GM12878 (cell line): ENCODE measurements around the gene POLD1. TPM values are rescaled to one million over a fixed set of nuclear protein-coding genes. Genes with fewer than 3 reads are reported as not detected.

Experiments
- ATAC-seq: fragments of 200-7000 bp; cut with Tn5 transposase; 3 replicates; pipeline ENCODE4 v1.9.1; 2020; ENCODE audit warnings: mild to moderate bottlenecking, moderate library complexity
- BruUV-seq: library from RNA; stranded (reverse); fragments of 400-500 nt; replicated peaks from 2 replicates; lab custom pipeline; 2021; lab: Mats Ljungman, UMichigan
- CTCF ChIA-PET: fragments of 300-600 bp; sonication (Branson Sonifier 250); formaldehyde crosslinking; extraction: SDS; loops from one replicate; lab custom pipeline; 2021; ENCODE audit warnings: inconsistent platforms; lab: Yijun Ruan, JAX
- POLR2A ChIA-PET: fragments of 350-600 bp; formaldehyde crosslinking; extraction: SDS; loops from one replicate; lab custom pipeline; 2021; ENCODE audit warnings: inconsistent platforms; lab: Charles Lee
- RAD21 ChIA-PET: fragments of 300-600 bp; sonication (Branson Sonifier 250); formaldehyde crosslinking; loops from one replicate; lab custom pipeline; 2023; ENCODE audit warnings: antibody characterized with exemption; ENCODE audit not compliant: unreplicated experiment; lab: Charles Lee
- SMC1A ChIA-PET: fragments of 300-600 bp; sonication (Branson Sonifier 250); formaldehyde crosslinking; loops from one replicate; lab custom pipeline; 2023; ENCODE audit not compliant: unreplicated experiment, uncharacterized antibody; lab: Charles Lee
- DNase-seq: peaks from one replicate; pipeline ENCODE4 v3.0.0-alpha.2; 2011; ENCODE audit warnings: low read depth, low spot score
- FAIRE-seq: peaks from 3 replicates; lab custom pipeline; 2011; peaks lifted over from hg19 to GRCh38; lab: Jason Lieb, UNC
- H2AFZ ChIP-seq: 2 replicates; pipeline ENCODE4 v1.6.0; 2011; ENCODE audit warnings: low read depth, low read length, control low read depth; ENCODE audit not compliant: control insufficient read depth
- H3K27ac ChIP-seq: 2 replicates; pipeline ENCODE4 v1.5.1; 2011; ENCODE audit warnings: control low read depth; ENCODE audit not compliant: control insufficient read depth, insufficient read depth
- H3K27me3 ChIP-seq, 2 experiments: replicated peaks in 1 of 2; 2 replicates each; pipeline versions ENCODE4 v1.6.0 to v1.6.1; 2011; ENCODE audit warnings: low read length in 1 of 2; ENCODE audit not compliant: control insufficient read depth in 2 of 2, insufficient read depth in 2 of 2
- H3K36me3 ChIP-seq, 2 experiments: 2 replicates each; pipeline ENCODE4 v1.5.1; 2011; ENCODE audit warnings: low read length in 1 of 2; ENCODE audit not compliant: control insufficient read depth in 2 of 2, insufficient read depth in 2 of 2
- H3K4me1 ChIP-seq: 2 replicates; pipeline ENCODE4 v1.6.1; 2011; ENCODE audit warnings: mild to moderate bottlenecking, low read length, moderate library complexity, mixed read lengths; ENCODE audit not compliant: control insufficient read depth, insufficient read depth
- H3K4me2 ChIP-seq: 2 replicates; pipeline ENCODE4 v1.6.0; 2011; ENCODE audit warnings: control low read depth; ENCODE audit not compliant: control insufficient read depth, insufficient read depth
- H3K4me3 ChIP-seq: fragments of 200-600 bp; sonication (generic); 2 replicates; pipeline ENCODE4 v1.5.1; 2016
- H3K79me2 ChIP-seq: 2 replicates; pipeline ENCODE4 v1.6.0; 2011; ENCODE audit warnings: low read length; ENCODE audit not compliant: control insufficient read depth, insufficient read depth
- H3K9ac ChIP-seq: 2 replicates; pipeline ENCODE4 v1.8.0; 2011; ENCODE audit warnings: low read length, control low read depth, mixed read lengths; ENCODE audit not compliant: control insufficient read depth, insufficient read depth
- H3K9me3 ChIP-seq: replicated peaks from 3 replicates; pipeline ENCODE4 v1.5.1; 2011; ENCODE audit warnings: mild to moderate bottlenecking, low read length; ENCODE audit not compliant: control insufficient read depth, insufficient read depth
- H4K20me1 ChIP-seq: 2 replicates; pipeline ENCODE4 v1.6.0; 2011; ENCODE audit not compliant: control insufficient read depth, insufficient read depth
- ELK1 ChIP-seq: IDR thresholded peaks from 2 replicates; pipeline ENCODE4 v1.6.1; 2012; ENCODE audit warnings: low read depth, low read length, improper control_type of control experiment
- PKNOX1 ChIP-seq: fragments of 450-650 bp; IDR thresholded peaks from 2 replicates; pipeline ENCODE4 v1.6.1; 2016; ENCODE audit warnings: mild to moderate bottlenecking
- PRDM15 ChIP-seq: fragments of 450-650 bp; formaldehyde crosslinking; IDR thresholded peaks from 2 replicates; pipeline ENCODE4 v1.4.0; 2020; ENCODE audit warnings: mild to moderate bottlenecking, moderate library complexity
- SIX5 ChIP-seq: IDR thresholded peaks from 2 replicates; pipeline ENCODE4 v1.6.1; 2011; ENCODE audit warnings: mild to moderate bottlenecking, low read depth, low read length, moderate library complexity; ENCODE audit not compliant: severe bottlenecking
- ZNF622 ChIP-seq: fragments of 450-650 bp; IDR thresholded peaks from 2 replicates; pipeline ENCODE4 v1.6.1; 2017; ENCODE audit warnings: mild to moderate bottlenecking, inconsistent platforms
- ZSCAN29 ChIP-seq: fragments of 450-650 bp; IDR thresholded peaks from 2 replicates; pipeline ENCODE4 v1.6.1; 2017; ENCODE audit warnings: mild to moderate bottlenecking, moderate library complexity
- WGBS: methylation state at CpG from one replicate; pipeline ENCODE4 v1.1.6; 2016; ENCODE audit warnings: low lambda C conversion rate; ENCODE audit not compliant: insufficient replicate concordance, insufficient coverage; ENCODE audit errors: missing lambda C conversion rate; 5-methylcytosine and 5-hydroxymethylcytosine counted together
- in situ Hi-C: fragments of 300-500 bp; cut with MboI; formaldehyde crosslinking; loops from 9 replicates; pipeline ENCODE4 v1.14.3; 2018; ENCODE audit warnings: mixed read lengths
- intact Hi-C: fragments of 100-400 bp; cut with micrococcal nuclease; formaldehyde crosslinking; loops from one replicate; pipeline ENCODE4 v1.14.2; 2022; ENCODE audit not compliant: unreplicated experiment
- polyA plus RNA-seq, 11 experiments: library from polyadenylated mRNA; depleted of rRNA in 4 of 11; unstranded in 6 of 11; stranded (reverse) in 5 of 11; fragments of >200 nt; fragmentation: Nextera tagmentation in 4 of 11; fragmentation: Illumina TruSeq in 1 of 11; extraction: Ambion mirVana in 4 of 11; extraction: Trizol in 1 of 11; gene quantifications; 1 replicate in 1 of 11; 2 replicates in 10 of 11; pipeline versions ENCODE4 v1.2.1 to v1.2.3, GENCODE V29; 2011 to 2016; ENCODE audit warnings: inconsistent platforms in 2 of 11, missing spikeins in 2 of 11, low read depth in 1 of 11
- total RNA-seq, 4 experiments: library from RNA; depleted of rRNA in 3 of 4; stranded (reverse); fragments of >200 nt in 3 of 4; fragmentation: Illumina TruSeq in 1 of 4; extraction: Trizol in 1 of 4; gene quantifications; 2 replicates each; pipeline versions ENCODE4 v1.2.1 to v1.2.3, GENCODE V29; 2013 to 2021

POLD1 gene
- total and polyA plus RNA-seq, 10 of the 15 experiments (the other 5 are each of a cell fraction or from before 2014, with no cell fraction given), result 0.76 to 165 (median 63.4) TPM

GRCh38 chr19:50413096-50413495 is 28.9 kb downstream of the POLD1 start:
- POLR2A ChIA-PET, result no interaction called here
- RAD21 ChIA-PET, result no interaction called here
- Histone ChIP-seq H3K36me3 (peaks cover 2 to 19% of the 10 kb centered on the region in 2 experiments; a peak in 2 of 4 replicates), H3K79me2 (no peaks in the 10 kb centered on the region; the same call in 1 of the 2 replicates), H3K27ac (no peak overlapping the region), H3K4me2 (no peak overlapping the region), H3K9ac (no peak overlapping the region), H4K20me1 (no peaks in the 10 kb centered on the region), H3K9me3 (no peaks in the 10 kb centered on the region), H2AFZ (no peak overlapping the region), H3K4me1 (peaks cover 32% of the 10 kb centered on the region), H3K4me3 (no peak overlapping the region), H3K27me3 (no peaks in the 10 kb centered on the region)
- intact Hi-C loops, result no loop called here
- WGBS, result 98% methylated on average over 13 of the region's 13 CpGs
- FAIRE-seq, result no peak
- SMC1A ChIA-PET, result no interaction called here
- CTCF ChIA-PET, result no interaction called here
- no peak for ATAC-seq
- DNase-seq, result no peak
- TF ChIP-seq PRDM15 (CRISPR knock-in tag), result no peak
- in situ Hi-C loops, result no loop called here
- no TSS peak for BruUV-seq

DNA sequence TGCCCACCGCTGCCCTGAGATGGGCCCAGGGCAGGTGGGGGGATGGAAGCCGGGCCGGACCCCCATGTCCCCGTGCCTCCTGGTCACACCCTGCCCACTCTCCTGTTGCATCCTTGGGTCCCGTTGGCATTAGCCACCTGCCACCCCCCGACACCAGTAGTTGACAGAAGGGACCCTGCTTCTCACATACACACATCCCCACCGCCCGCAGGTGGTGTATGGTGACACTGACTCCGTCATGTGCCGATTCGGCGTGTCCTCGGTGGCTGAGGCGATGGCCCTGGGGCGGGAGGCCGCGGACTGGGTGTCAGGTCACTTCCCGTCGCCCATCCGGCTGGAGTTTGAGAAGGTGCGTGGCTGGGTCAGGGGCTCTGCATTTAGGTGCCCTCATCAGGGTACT is 29.4 kb downstream of the POLD1 start:
- H3K4me1 ChIP-seq, result peaks cover 35% of the 10 kb centered on the region
- 92% methylated on average over 20 of the region's 21 CpGs for WGBS
- H3K4me3 ChIP-seq, result no peak overlapping the region
- ChIA-PET SMC1A (no interaction called here), RAD21 (no interaction called here), POLR2A (no interaction called here), CTCF (interaction anchor here (3.8 kb wide), 1 partner anchor 47 kb away, joined by 30 read pairs; no protein-coding TSS in a partner anchor)
- in situ Hi-C loops (no loop called here), intact Hi-C loops (no loop called here)
- no TSS peak for BruUV-seq
- no peaks in the 10 kb centered on the region for H4K20me1 ChIP-seq
- H3K9me3 ChIP-seq, result no peaks in the 10 kb centered on the region
- ATAC-seq (no peak), FAIRE-seq (no peak), DNase-seq (no peak)
- H3K27ac ChIP-seq, result no peak overlapping the region
- peaks cover 2 to 19% of the 10 kb centered on the region in 2 experiments; a peak in 2 of 4 replicates for H3K36me3 ChIP-seq
- no peaks in the 10 kb centered on the region for H3K27me3 ChIP-seq
- H3K9ac ChIP-seq, result no peak overlapping the region
- no peak overlapping the region for H2AFZ ChIP-seq
- H3K79me2 ChIP-seq, result peaks cover 1% of the 10 kb centered on the region
- no peak overlapping the region for H3K4me2 ChIP-seq
- no peak for TF ChIP-seq ZSCAN29
- no peak for TF ChIP-seq ZNF622
- no peak for TF ChIP-seq PKNOX1
- no peak for TF ChIP-seq ELK1
- TF ChIP-seq PRDM15 (CRISPR knock-in tag), result no peak
- TF ChIP-seq SIX5, result no peak
